ENCODE data around the gene CRYGC. TPM values are rescaled to one million over a fixed set of nuclear protein-coding genes. Genes with fewer than 3 reads are reported as not detected.

CRYGC gene
- total and polyA plus RNA-seq, 11 donors = not detected

- no peak overlapping the region for H3K4me3 ChIP-seq
- ATAC-seq (no peak), DNase-seq (no peak)
- peaks cover 0 to 9% (median 0%) of the 10 kb centered on the region in 12 donors for H3K9me3 ChIP-seq
- peaks cover 0 to 11% (median 0%) of the 10 kb centered on the region in 12 donors for H3K4me1 ChIP-seq
- intact Hi-C loops (cut with DNase I) = no loop called here
- TF ChIP-seq CTCF (IDR thresholded peaks at IDR 0.05) (no peak), POLR2A (IDR thresholded peaks at IDR 0.05) (no peak)
- H3K27ac ChIP-seq = no peak overlapping the region
- no peaks in the 10 kb centered on the region for H3K36me3 ChIP-seq
- no peaks in the 10 kb centered on the region for H3K27me3 ChIP-seq
These were observed 36.5 kb downstream of the CRYGC start for GRCh38 chr2:208093128-208093527.

- ATAC-seq (no peak), DNase-seq (no peak)
- no peaks in the 10 kb centered on the region for H3K27me3 ChIP-seq
- TF ChIP-seq POLR2A (IDR thresholded peaks at IDR 0.05) (no peak), CTCF (IDR thresholded peaks at IDR 0.05) (no peak)
- peaks cover 0 to 4% (median 0%) of the 10 kb centered on the region in 12 donors for H3K4me1 ChIP-seq
- intact Hi-C loops (cut with DNase I) = no loop called here
- WGBS, 4 donors = 80 to 100% (median 96%) methylated on average over 1 of the region's 1 CpG
- no peak overlapping the region for H3K27ac ChIP-seq
- H3K4me3 ChIP-seq = no peak overlapping the region
- H3K36me3 ChIP-seq = no peaks in the 10 kb centered on the region
- peaks cover 0 to 9% (median 0%) of the 10 kb centered on the region in 12 donors for H3K9me3 ChIP-seq
These were observed 37.4 kb downstream of the CRYGC start for GRCh38 chr2:208092093-208092832.

- TF ChIP-seq POLR2A (IDR thresholded peaks at IDR 0.05) = no peak
- no peak for TF ChIP-seq CTCF (IDR thresholded peaks at IDR 0.05)
- no peak for DNase-seq
- no peak overlapping the region for H3K4me3 ChIP-seq
- no peaks in the 10 kb centered on the region for H3K4me1 ChIP-seq
- H3K36me3 ChIP-seq = no peaks in the 10 kb centered on the region
- intact Hi-C loops (cut with DNase I) = no loop called here
- no peaks in the 10 kb centered on the region for H3K27me3 ChIP-seq
- no peak for ATAC-seq
- no peak overlapping the region for H3K27ac ChIP-seq
- H3K9me3 ChIP-seq = peaks cover 0 to 9% (median 0%) of the 10 kb centered on the region in 12 donors
These were observed 39.2 kb downstream of the CRYGC start for GRCh38 chr2:208090420-208090819.

- ATAC-seq = no peak
These were observed 43.6 kb downstream of the CRYGC start for GRCh38 chr2:208086029-208086428.

More at GRCh38 chr2:208086029-208086428, 43.6 kb downstream of the CRYGC start:
- TF ChIP-seq POLR2A (IDR thresholded peaks at IDR 0.05) (no peak), CTCF (IDR thresholded peaks at IDR 0.05) (no peak)
- WGBS, 4 donors = 47 to 60% (median 58%) methylated on average over 1 of the region's 1 CpG
- H3K27ac ChIP-seq = no peak overlapping the region
- H3K4me1 ChIP-seq = no peaks in the 10 kb centered on the region
- no peaks in the 10 kb centered on the region for H3K27me3 ChIP-seq
- H3K36me3 ChIP-seq = no peaks in the 10 kb centered on the region
- peaks cover 0 to 9% (median 0%) of the 10 kb centered on the region in 12 donors for H3K9me3 ChIP-seq
- intact Hi-C loops (cut with DNase I) = no loop called here
- no peak overlapping the region for H3K4me3 ChIP-seq
- DNase-seq = no peak
